ENCODE measurements around the gene TIMM10. TPM values are rescaled to one million over a fixed set of nuclear protein-coding genes. Genes with fewer than 3 reads are reported as not detected.

Gene TIMM10, protein sequence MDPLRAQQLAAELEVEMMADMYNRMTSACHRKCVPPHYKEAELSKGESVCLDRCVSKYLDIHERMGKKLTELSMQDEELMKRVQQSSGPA
- 37.5 to 61.6 TPM (median 43.2 TPM) in 3 replicates for total RNA-seq
- long read RNA-seq, transcript TIMM10-201 (3 exons, 680 nt) = major isoform, 26 of 30 reads
- long read RNA-seq, partial matches to known transcripts = 0 of 30 reads
- long read RNA-seq, other reads (novel, unspliced or antisense) = 4 of 30 reads

DNA sequence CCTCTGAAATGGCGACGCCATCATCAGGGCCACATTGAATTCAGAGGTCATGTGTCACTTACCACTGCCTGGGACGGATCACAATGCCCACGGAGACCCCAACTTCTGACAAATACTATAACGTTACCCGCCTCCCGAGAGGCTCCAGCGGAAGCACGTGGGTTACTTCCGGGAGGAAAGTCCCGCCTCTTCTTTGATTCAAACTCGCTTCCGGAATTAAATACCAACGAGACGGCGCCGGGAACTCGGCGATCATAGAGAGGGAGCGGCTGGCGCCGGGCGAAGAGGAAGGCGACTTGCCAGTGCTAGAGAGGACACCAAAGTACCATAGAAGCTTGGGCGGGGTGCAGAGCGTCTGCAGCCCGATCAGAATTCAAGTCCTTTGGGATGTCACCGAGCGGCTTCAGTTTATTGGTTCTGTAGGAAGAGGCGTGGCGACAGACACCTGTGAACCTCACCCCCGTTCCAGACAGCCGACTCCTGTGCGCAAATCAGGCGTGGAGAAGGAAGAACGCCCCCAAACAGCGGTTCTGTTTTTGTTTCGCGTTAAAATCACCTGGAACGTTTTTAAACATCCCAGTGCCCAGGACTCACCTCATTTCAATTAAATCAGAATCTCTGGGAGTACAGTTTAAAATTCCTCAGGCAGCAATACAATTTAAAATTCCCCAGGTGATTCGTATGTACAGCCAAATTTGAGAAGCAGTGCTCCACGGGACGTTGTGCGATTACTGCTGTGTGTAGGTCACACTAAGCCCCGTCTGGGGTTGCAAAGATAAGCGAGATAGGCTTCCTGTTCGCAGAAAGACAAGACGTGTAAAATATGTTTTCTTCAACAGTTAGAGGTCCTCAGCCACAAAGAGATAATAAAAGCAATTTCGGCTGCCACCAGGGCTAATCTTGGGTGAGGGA lies at the start of gene TIMM10:
Gene TIMM10, minus strand, starts transcription at position 159 of the 912 bp plus-strand sequence. CDS start 565 bp downstream, outside the sequence.
- H3K4me1 Mint-ChIP-seq (ENCODE audit: low read depth) = peaks cover 19% of the 10 kb centered on the region

GRCh38 chr11:57574061-57574460 lies 43.5 kb upstream of the TIMM10 start:
- H3K36me3 Mint-ChIP-seq (ENCODE audit: low read depth) = no peaks in the 10 kb centered on the region
- no peak overlapping the region for H3K4me3 Mint-ChIP-seq (ENCODE audit: unreplicated experiment)
- H3K27me3 Mint-ChIP-seq (ENCODE audit: low read depth) = peaks cover 24% of the 10 kb centered on the region
- no peak for DNase-seq (ENCODE audit: low spot score)
- TF ChIP-seq, protein P1, sequence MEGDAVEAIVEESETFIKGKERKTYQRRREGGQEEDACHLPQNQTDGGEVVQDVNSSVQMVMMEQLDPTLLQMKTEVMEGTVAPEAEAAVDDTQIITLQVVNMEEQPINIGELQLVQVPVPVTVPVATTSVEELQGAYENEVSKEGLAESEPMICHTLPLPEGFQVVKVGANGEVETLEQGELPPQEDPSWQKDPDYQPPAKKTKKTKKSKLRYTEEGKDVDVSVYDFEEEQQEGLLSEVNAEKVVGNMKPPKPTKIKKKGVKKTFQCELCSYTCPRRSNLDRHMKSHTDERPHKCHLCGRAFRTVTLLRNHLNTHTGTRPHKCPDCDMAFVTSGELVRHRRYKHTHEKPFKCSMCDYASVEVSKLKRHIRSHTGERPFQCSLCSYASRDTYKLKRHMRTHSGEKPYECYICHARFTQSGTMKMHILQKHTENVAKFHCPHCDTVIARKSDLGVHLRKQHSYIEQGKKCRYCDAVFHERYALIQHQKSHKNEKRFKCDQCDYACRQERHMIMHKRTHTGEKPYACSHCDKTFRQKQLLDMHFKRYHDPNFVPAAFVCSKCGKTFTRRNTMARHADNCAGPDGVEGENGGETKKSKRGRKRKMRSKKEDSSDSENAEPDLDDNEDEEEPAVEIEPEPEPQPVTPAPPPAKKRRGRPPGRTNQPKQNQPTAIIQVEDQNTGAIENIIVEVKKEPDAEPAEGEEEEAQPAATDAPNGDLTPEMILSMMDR (IDR thresholded peaks at IDR 0.05) = no peak
- H3K4me1 Mint-ChIP-seq (ENCODE audit: low read depth) = peaks cover 6% of the 10 kb centered on the region
- no peak overlapping the region for H3K27ac Mint-ChIP-seq (ENCODE audit: unreplicated experiment)
- H3K9me3 Mint-ChIP-seq (ENCODE audit: low read depth) = no peaks in the 10 kb centered on the region

More for the DNA sequence above, at the start of gene TIMM10:
- TF ChIP-seq, protein P1 (IDR thresholded peaks at IDR 0.05) = no peak
- peak within 1 kb of the TSS; percentile 92 for H3K4me3 Mint-ChIP-seq (ENCODE audit: unreplicated experiment)
- no peaks in the 10 kb centered on the region for H3K36me3 Mint-ChIP-seq (ENCODE audit: low read depth)
- DNase-seq (ENCODE audit: low spot score) = peak; percentile 95
- H3K27me3 Mint-ChIP-seq (ENCODE audit: low read depth) = peaks cover 12% of the 10 kb centered on the region
- H3K27ac Mint-ChIP-seq (ENCODE audit: unreplicated experiment) = peak within 1 kb of the TSS; percentile 80
- no peaks in the 10 kb centered on the region for H3K9me3 Mint-ChIP-seq (ENCODE audit: low read depth)

- Mint-ChIP-seq H3K27ac (ENCODE audit: unreplicated experiment) (no peak overlapping the region), H3K4me3 (ENCODE audit: unreplicated experiment) (no peak overlapping the region), H3K36me3 (ENCODE audit: low read depth) (no peaks in the 10 kb centered on the region), H3K4me1 (ENCODE audit: low read depth) (peaks cover 23% of the 10 kb centered on the region), H3K9me3 (ENCODE audit: low read depth) (no peaks in the 10 kb centered on the region), H3K27me3 (ENCODE audit: low read depth) (peaks cover 12% of the 10 kb centered on the region)
- DNase-seq (ENCODE audit: low spot score) = no peak
- TF ChIP-seq, protein P1 (IDR thresholded peaks at IDR 0.05) = no peak
Observed at GRCh38 chr11:57571606-57572005, 41.1 kb upstream of the TIMM10 start.

GRCh38 chr11:57568330-57568766 lies 37.8 kb upstream of the TIMM10 start:
- Mint-ChIP-seq H3K36me3 (ENCODE audit: low read depth) (no peaks in the 10 kb centered on the region), H3K27me3 (ENCODE audit: low read depth) (no peaks in the 10 kb centered on the region), H3K9me3 (ENCODE audit: low read depth) (no peaks in the 10 kb centered on the region), H3K4me1 (ENCODE audit: low read depth) (peaks cover 32% of the 10 kb centered on the region), H3K27ac (ENCODE audit: unreplicated experiment) (peak overlapping the region; percentile 61), H3K4me3 (ENCODE audit: unreplicated experiment) (peak overlapping the region; percentile 91)
- TF ChIP-seq, protein P1 (IDR thresholded peaks at IDR 0.05) = peak; percentile 44
- DNase-seq (ENCODE audit: low spot score) = no peak
